ENCODE results near the gene KIF4A. TPM values are rescaled to one million over a fixed set of nuclear protein-coding genes. Genes with fewer than 3 reads are reported as not detected.
A peak's percentile ranks its signal among the peaks of the same experiment; 100 is the strongest.
"Not testable (repeated sequence)": the region's sequence is repeated elsewhere in the genome, so short reads cannot be mapped to it uniquely, and the experiment has no call there.

The KIF4A gene
- total RNA-seq: 10 to 100 TPM in 1 of 5 experiments, under 1 TPM in 3, not detected in 1; 0.20 to 26.5 (median 0.21) TPM
- polyA plus RNA-seq: not detected
- total RNA-seq: 0.67 reads per million

DNA sequence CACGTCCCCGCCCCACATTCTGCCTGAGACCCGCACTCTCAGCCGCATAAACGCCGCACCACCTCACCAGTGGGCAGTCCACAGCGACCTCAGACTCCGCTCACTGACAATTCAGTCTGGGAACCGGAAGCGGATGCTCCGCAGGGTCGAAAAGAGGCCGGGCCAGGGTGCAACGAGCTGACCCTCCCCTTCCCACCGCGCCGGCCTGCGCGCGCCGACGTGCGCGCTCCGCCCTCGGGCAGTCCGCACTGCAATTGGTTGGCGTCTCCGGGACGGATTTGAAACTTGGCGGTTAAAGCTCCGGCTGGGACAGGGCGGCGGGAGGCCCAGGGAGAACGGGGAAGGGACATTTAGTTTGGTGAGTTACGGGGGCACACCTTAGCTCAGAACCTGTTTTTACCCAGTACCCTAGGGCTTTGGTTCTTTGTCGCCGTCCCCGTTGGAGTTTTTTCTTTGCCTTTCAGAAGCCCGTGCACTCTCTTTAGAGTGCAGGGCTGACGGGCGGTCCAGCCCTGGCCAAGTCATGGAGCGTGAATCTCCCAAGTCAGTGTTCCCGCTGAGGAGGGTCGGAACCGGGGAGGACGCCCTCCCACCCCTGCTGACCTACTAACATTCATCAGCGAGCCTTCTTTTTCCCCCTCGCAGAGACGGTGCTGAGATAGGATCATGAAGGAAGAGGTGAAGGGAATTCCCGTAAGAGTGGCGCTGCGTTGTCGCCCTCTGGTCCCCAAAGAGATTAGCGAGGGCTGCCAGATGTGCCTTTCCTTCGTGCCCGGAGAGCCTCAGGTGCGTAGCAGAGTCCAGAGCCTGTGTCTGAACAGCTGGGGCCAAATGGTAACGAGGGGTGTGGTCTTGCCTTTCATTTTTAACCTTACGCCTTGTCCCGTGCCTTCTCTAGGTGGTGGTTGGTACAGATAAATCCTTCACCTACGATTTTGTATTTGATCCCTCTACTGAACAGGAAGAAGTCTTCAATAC is at the start of gene KIF4A, which contains the start of gene PDZD11:
Gene KIF4A, plus strand, starts transcription at position 312 of the 978 bp plus-strand sequence. Its CDS starts 355 bp downstream, at position 667.
Gene PDZD11, minus strand, starts transcription at position 135 of the 978 bp plus-strand sequence. CDS start 586 bp downstream, outside the sequence.
- Mint-ChIP-seq H3K4me1 (peaks cover 0 to 27% (median 15%) of the 10 kb centered on the region in 7 donors), H3K4me3 (peak within 1 kb of the TSS; percentile 84 to 93 (median 88)), H3K9me3 (peaks cover 0 to 2% (median 0%) of the 10 kb centered on the region in 11 donors), H3K27me3 (no peaks in the 10 kb centered on the region), H3K36me3 (peaks cover 0 to 11% (median 6%) of the 10 kb centered on the region in 5 donors), H3K27ac (peak within 1 kb of the TSS; percentile 36 to 92 (median 84))
- Histone ChIP-seq H3K9me3 (ENCODE audit: control insufficient read depth in 2 of 3, low read length in 3 of 3) (no peaks in the 10 kb centered on the region), H3K27me3 (ENCODE audit: control insufficient read depth in 2 of 2, insufficient read depth in 2 of 2, low read length in 2 of 2) (no peaks in the 10 kb centered on the region), H3K36me3 (ENCODE audit: control insufficient read depth in 2 of 3, insufficient read depth in 3 of 3, low read length in 3 of 3) (peaks cover 0 to 10% (median 0%) of the 10 kb centered on the region in 3 experiments), H3K4me1 (ENCODE audit: control insufficient read depth in 2 of 2, insufficient read depth in 2 of 2, low read length in 2 of 2) (peaks cover 5 to 9% of the 10 kb centered on the region in 2 donors), H3K4me3 (ENCODE audit: low read length) (peak within 1 kb of the TSS; percentile 89), H3K27ac (ENCODE audit: low read depth, low read length) (peak within 1 kb of the TSS; percentile 60)
- intact Hi-C loops (cut with micrococcal nuclease): loop anchor here (1.0 to 10.0 kb wide), 6 partner anchors 47 to 675 kb away; partner anchors contain the start of genes IGBP1 (in 2 of the 2) and EDA (in 1 of the 2)
- ChIA-PET CTCF (interaction anchor here (0.7 kb wide), 1 partner anchor 13 kb away, joined by 4 read pairs; no protein-coding TSS in a partner anchor), POLR2A (interaction anchor here (0.6 to 1.4 kb wide), 3 partner anchors 109 to 156 kb away, joined by 3 to 6 read pairs (median 3); no protein-coding TSS in a partner anchor)
- ATAC-seq: peak; percentile 99
- peak; percentile 47 to 86 (median 63) for DNase-seq

GRCh38 chrX:70240751-70241150 is 49.2 kb upstream of the KIF4A start:
- peaks cover 0 to 2% (median 0%) of the 10 kb centered on the region in 5 donors for H3K36me3 Mint-ChIP-seq
- H3K9me3 Mint-ChIP-seq: no peaks in the 10 kb centered on the region
- no peak overlapping the region for H3K27ac Mint-ChIP-seq
- H3K27me3 Mint-ChIP-seq: no peaks in the 10 kb centered on the region
- intact Hi-C loops (cut with micrococcal nuclease): no loop called here
- ChIA-PET CTCF (no interaction called here), POLR2A (no interaction called here)
- H3K36me3 ChIP-seq (ENCODE audit: control insufficient read depth in 2 of 3, insufficient read depth in 3 of 3, low read length in 3 of 3): no peaks in the 10 kb centered on the region
- H3K4me3 ChIP-seq (ENCODE audit: low read length): no peak overlapping the region
- no peaks in the 10 kb centered on the region for H3K4me1 Mint-ChIP-seq
- H3K9me3 ChIP-seq (ENCODE audit: control insufficient read depth in 2 of 3, low read length in 3 of 3): no peaks in the 10 kb centered on the region
- H3K4me1 ChIP-seq (ENCODE audit: control insufficient read depth in 2 of 2, insufficient read depth in 2 of 2, low read length in 2 of 2): no peaks in the 10 kb centered on the region
- H3K27ac ChIP-seq (ENCODE audit: low read depth, low read length): no peak overlapping the region
- no peak for DNase-seq
- H3K4me3 Mint-ChIP-seq: no peak overlapping the region
- no peaks in the 10 kb centered on the region for H3K27me3 ChIP-seq (ENCODE audit: control insufficient read depth in 2 of 2, insufficient read depth in 2 of 2, low read length in 2 of 2)
- no peak for ATAC-seq

DNA sequence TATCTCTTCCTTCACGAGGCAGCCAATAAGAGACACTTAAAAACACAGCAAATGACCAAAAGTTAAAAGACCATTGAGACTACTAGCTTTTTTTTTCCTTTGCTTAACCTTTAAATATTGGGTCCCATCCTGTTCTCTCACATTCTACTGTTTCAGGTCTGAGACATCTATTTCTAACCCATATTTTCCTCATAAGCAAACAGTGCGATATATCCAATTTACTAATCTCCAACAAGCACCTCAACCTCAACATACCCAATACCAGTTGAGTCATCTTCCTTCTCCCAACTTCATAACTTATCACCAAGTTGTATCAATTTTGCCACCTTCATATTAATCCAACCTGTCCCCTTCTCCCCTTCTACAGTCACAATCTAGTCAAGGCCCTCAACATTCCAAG is 48.4 kb upstream of the KIF4A start:
- no peak overlapping the region for H3K27ac Mint-ChIP-seq

DNA sequence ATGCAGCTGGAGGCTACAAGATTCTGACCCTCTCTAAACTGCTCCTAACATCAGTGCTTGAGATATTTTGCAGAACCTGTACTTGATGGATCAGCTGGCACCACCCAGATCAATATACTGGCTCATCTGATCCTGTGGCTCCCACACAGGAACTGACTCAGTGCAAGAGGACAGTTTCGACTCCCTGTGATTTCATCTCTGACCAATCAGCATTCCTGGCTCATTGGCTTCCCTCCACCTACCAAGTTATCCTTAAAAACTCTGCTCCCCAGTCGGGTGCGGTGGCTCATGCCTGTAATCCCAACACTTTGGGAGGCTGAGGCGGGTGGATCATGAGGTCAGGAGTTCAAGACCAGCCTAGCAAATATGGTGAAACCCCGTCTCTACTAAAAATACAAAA is 46.3 kb upstream of the KIF4A start:
- POLR2A ChIA-PET; H3K27ac ChIP-seq (ENCODE audit: low read depth, low read length); H3K27me3 Mint-ChIP-seq; H3K4me3 Mint-ChIP-seq; ATAC-seq; H3K9me3 ChIP-seq (ENCODE audit: control insufficient read depth in 2 of 3, low read length in 3 of 3); intact Hi-C loops (cut with micrococcal nuclease); H3K4me1 ChIP-seq (ENCODE audit: control insufficient read depth in 2 of 2, insufficient read depth in 2 of 2, low read length in 2 of 2); H3K27ac Mint-ChIP-seq; CTCF ChIA-PET; H3K27me3 ChIP-seq (ENCODE audit: control insufficient read depth in 2 of 2, insufficient read depth in 2 of 2, low read length in 2 of 2); H3K36me3 ChIP-seq (ENCODE audit: control insufficient read depth in 2 of 3, insufficient read depth in 3 of 3, low read length in 3 of 3); H3K4me1 Mint-ChIP-seq; H3K4me3 ChIP-seq (ENCODE audit: low read length); DNase-seq; H3K9me3 Mint-ChIP-seq; H3K36me3 Mint-ChIP-seq: not testable (repeated sequence)

More for the DNA sequence above, 48.4 kb upstream of the KIF4A start:
- Mint-ChIP-seq H3K9me3 (no peaks in the 10 kb centered on the region), H3K36me3 (peaks cover 0 to 2% (median 0%) of the 10 kb centered on the region in 5 donors), H3K27me3 (no peaks in the 10 kb centered on the region), H3K4me1 (no peaks in the 10 kb centered on the region), H3K4me3 (no peak overlapping the region)
- CTCF ChIA-PET: no interaction called here
- POLR2A ChIA-PET: no interaction called here
- Histone ChIP-seq H3K9me3 (ENCODE audit: control insufficient read depth in 2 of 3, low read length in 3 of 3) (no peaks in the 10 kb centered on the region), H3K36me3 (ENCODE audit: control insufficient read depth in 2 of 3, insufficient read depth in 3 of 3, low read length in 3 of 3) (no peaks in the 10 kb centered on the region), H3K4me3 (ENCODE audit: low read length) (no peak overlapping the region), H3K27me3 (ENCODE audit: control insufficient read depth in 2 of 2, insufficient read depth in 2 of 2, low read length in 2 of 2) (no peaks in the 10 kb centered on the region), H3K4me1 (ENCODE audit: control insufficient read depth in 2 of 2, insufficient read depth in 2 of 2, low read length in 2 of 2) (no peaks in the 10 kb centered on the region), H3K27ac (ENCODE audit: low read depth, low read length) (no peak overlapping the region)
- DNase-seq (no peak), ATAC-seq (no peak)
- intact Hi-C loops (cut with micrococcal nuclease): no loop called here

DNA sequence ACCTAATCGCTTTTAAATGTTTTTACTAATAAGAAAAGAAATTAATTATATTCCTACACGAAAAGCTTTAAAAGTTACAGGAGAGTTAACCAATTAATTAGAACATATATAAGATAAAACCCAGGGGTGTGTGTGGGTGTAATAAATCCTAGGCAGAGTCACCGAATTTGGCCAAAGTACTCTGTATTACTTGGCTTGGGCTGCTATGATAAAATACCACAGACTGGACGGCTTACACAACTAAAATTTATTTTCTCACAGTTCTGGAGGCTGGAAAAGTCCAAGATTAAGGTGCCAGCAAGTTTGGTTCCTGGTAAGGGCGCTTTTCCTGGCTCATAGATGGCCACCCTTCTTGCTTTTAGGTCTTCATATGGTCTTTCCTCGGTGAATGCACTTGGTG is 45.0 kb upstream of the KIF4A start:
- Mint-ChIP-seq H3K27ac (no peak overlapping the region), H3K27me3 (no peaks in the 10 kb centered on the region), H3K4me1 (no peaks in the 10 kb centered on the region), H3K36me3 (peaks cover 0 to 2% (median 0%) of the 10 kb centered on the region in 5 donors), H3K9me3 (no peaks in the 10 kb centered on the region), H3K4me3 (no peak overlapping the region)
- ATAC-seq: no peak
- no peaks in the 10 kb centered on the region for H3K4me1 ChIP-seq (ENCODE audit: control insufficient read depth in 2 of 2, insufficient read depth in 2 of 2, low read length in 2 of 2)
- no peaks in the 10 kb centered on the region for H3K36me3 ChIP-seq (ENCODE audit: control insufficient read depth in 2 of 3, insufficient read depth in 3 of 3, low read length in 3 of 3)
- H3K4me3 ChIP-seq (ENCODE audit: low read length): no peak overlapping the region
- H3K27ac ChIP-seq (ENCODE audit: low read depth, low read length): no peak overlapping the region
- CTCF ChIA-PET: no interaction called here
- no peak for DNase-seq
- intact Hi-C loops (cut with micrococcal nuclease): no loop called here
- POLR2A ChIA-PET: no interaction called here
- no peaks in the 10 kb centered on the region for H3K9me3 ChIP-seq (ENCODE audit: control insufficient read depth in 2 of 3, low read length in 3 of 3)
- no peaks in the 10 kb centered on the region for H3K27me3 ChIP-seq (ENCODE audit: control insufficient read depth in 2 of 2, insufficient read depth in 2 of 2, low read length in 2 of 2)

- H3K4me3 ChIP-seq (ENCODE audit: low read length): no peak overlapping the region
- H3K27ac ChIP-seq (ENCODE audit: low read depth, low read length): no peak overlapping the region
- DNase-seq (no peak), ATAC-seq (no peak)
- CTCF ChIA-PET: no interaction called here
- no peaks in the 10 kb centered on the region for H3K27me3 ChIP-seq (ENCODE audit: control insufficient read depth in 2 of 2, insufficient read depth in 2 of 2, low read length in 2 of 2)
- H3K4me1 ChIP-seq (ENCODE audit: control insufficient read depth in 2 of 2, insufficient read depth in 2 of 2, low read length in 2 of 2): no peaks in the 10 kb centered on the region
- Mint-ChIP-seq H3K9me3 (no peaks in the 10 kb centered on the region), H3K4me1 (no peaks in the 10 kb centered on the region), H3K27me3 (no peaks in the 10 kb centered on the region), H3K27ac (no peak overlapping the region), H3K36me3 (no peaks in the 10 kb centered on the region), H3K4me3 (no peak overlapping the region)
- H3K9me3 ChIP-seq (ENCODE audit: control insufficient read depth in 2 of 3, low read length in 3 of 3): no peaks in the 10 kb centered on the region
- POLR2A ChIA-PET: no interaction called here
- no peaks in the 10 kb centered on the region for H3K36me3 ChIP-seq (ENCODE audit: control insufficient read depth in 2 of 3, insufficient read depth in 3 of 3, low read length in 3 of 3)
- intact Hi-C loops (cut with micrococcal nuclease): no loop called here
These were observed 42.7 kb upstream of the KIF4A start for GRCh38 chrX:70247252-70247651.

Measured in naive thymus-derived CD4-positive, alpha-beta T cell (primary cell).